ENCODE data around the gene CWC25. TPM values are rescaled to one million over a fixed set of nuclear protein-coding genes. Genes with fewer than 3 reads are reported as not detected.

Gene CWC25
- total and polyA plus RNA-seq, 4 donors = 20.1 to 21.4 (median 21.2) TPM

- Histone ChIP-seq H3K9ac (ENCODE audit: insufficient read depth in 1 of 2, low read length in 2 of 2) (no peak overlapping the region), H3K27me3 (ENCODE audit: control insufficient read depth in 3 of 3, insufficient read depth in 3 of 3, low read length in 2 of 3) (no peaks in the 10 kb centered on the region), H3K27ac (ENCODE audit: low read depth in 1 of 2, low read length in 1 of 2) (no peak overlapping the region), H3K4me3 (no peak overlapping the region), H3K9me3 (ENCODE audit: control insufficient read depth in 4 of 4, insufficient read depth in 3 of 4, low read length in 3 of 4) (no peaks in the 10 kb centered on the region), H3K4me1 (ENCODE audit: control insufficient read depth in 5 of 5, insufficient read depth in 5 of 5, low read length in 5 of 5) (peaks cover 0 to 9% (median 0%) of the 10 kb centered on the region in 5 donors), H3K36me3 (ENCODE audit: control insufficient read depth in 4 of 4, insufficient read depth in 4 of 4, low read length in 4 of 4) (peaks cover 11 to 45% (median 30%) of the 10 kb centered on the region in 4 donors)
- ATAC-seq (ENCODE audit: insufficient read depth, low FRiP score) = no peak
- DNase-seq = no peak
- 84 to 87% methylated on average over 6 of the region's 6 CpGs for WGBS, 2 donors
- TF ChIP-seq, protein P1, sequence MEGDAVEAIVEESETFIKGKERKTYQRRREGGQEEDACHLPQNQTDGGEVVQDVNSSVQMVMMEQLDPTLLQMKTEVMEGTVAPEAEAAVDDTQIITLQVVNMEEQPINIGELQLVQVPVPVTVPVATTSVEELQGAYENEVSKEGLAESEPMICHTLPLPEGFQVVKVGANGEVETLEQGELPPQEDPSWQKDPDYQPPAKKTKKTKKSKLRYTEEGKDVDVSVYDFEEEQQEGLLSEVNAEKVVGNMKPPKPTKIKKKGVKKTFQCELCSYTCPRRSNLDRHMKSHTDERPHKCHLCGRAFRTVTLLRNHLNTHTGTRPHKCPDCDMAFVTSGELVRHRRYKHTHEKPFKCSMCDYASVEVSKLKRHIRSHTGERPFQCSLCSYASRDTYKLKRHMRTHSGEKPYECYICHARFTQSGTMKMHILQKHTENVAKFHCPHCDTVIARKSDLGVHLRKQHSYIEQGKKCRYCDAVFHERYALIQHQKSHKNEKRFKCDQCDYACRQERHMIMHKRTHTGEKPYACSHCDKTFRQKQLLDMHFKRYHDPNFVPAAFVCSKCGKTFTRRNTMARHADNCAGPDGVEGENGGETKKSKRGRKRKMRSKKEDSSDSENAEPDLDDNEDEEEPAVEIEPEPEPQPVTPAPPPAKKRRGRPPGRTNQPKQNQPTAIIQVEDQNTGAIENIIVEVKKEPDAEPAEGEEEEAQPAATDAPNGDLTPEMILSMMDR (IDR thresholded peaks at IDR 0.05; ENCODE audit: control extremely low read depth, extremely low read depth) = no peak
These were observed 38.7 kb downstream of the CWC25 start for GRCh38 chr17:38786372-38786771.

GRCh38 chr17:38783227-38783626 lies 41.9 kb downstream of the CWC25 start:
- no peaks in the 10 kb centered on the region for H3K9me3 ChIP-seq (ENCODE audit: control insufficient read depth in 4 of 4, insufficient read depth in 3 of 4, low read length in 3 of 4)
- H3K36me3 ChIP-seq (ENCODE audit: control insufficient read depth in 4 of 4, insufficient read depth in 4 of 4, low read length in 4 of 4) = peaks cover 34 to 73% (median 59%) of the 10 kb centered on the region in 4 donors
- no peak overlapping the region for H3K27ac ChIP-seq (ENCODE audit: low read depth in 1 of 2, low read length in 1 of 2)
- H3K4me1 ChIP-seq (ENCODE audit: control insufficient read depth in 5 of 5, insufficient read depth in 5 of 5, low read length in 5 of 5) = peaks cover 0 to 2% (median 0%) of the 10 kb centered on the region in 5 donors
- 89 to 94% methylated on average over 3 of the region's 3 CpGs for WGBS, 2 donors
- H3K9ac ChIP-seq (ENCODE audit: insufficient read depth in 1 of 2, low read length in 2 of 2) = no peak overlapping the region
- TF ChIP-seq, protein P1 (IDR thresholded peaks at IDR 0.05; ENCODE audit: control extremely low read depth, extremely low read depth) = no peak
- no peak for ATAC-seq (ENCODE audit: insufficient read depth, low FRiP score)
- H3K4me3 ChIP-seq = no peak overlapping the region
- no peaks in the 10 kb centered on the region for H3K27me3 ChIP-seq (ENCODE audit: control insufficient read depth in 3 of 3, insufficient read depth in 3 of 3, low read length in 2 of 3)
- no peak for DNase-seq

DNA sequence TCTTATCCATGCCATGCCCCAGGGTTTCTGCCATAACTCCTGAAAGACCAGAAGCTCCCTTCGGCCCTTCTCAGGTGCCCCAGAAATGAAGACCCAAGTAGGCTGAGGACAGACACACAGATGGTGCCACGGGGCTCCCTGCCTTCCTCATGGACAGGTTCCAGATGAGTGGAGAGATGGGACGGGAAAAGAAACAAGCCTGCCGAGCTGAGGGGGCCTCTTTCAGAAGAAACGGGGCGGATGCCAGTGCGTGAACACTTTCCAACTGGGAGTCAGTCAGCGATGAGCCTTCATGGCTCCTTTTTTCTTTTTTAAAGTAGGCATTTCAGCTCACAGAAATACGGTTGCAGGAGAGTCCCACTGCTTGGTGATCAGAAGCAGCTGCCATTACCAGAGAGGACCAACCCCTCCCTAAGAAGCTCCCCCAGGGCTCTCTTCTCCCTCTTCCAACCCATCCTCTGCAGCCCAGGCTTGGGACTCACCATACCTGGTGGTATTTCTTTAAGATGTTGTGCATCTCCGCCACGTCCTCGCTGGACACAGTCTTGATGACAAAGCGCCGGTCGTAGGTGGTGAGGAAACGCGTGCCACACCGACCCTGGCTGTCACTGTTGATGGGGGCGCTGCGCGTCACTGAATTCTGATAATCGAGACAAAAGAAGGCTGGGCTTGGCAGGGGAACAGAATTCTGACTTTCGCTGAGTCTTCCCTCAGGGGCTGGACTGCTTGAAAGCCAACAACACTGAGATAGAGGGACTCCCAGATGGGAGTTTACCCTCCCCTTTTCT lies 45.0 kb downstream of the CWC25 start:
- H3K9me3 ChIP-seq (ENCODE audit: control insufficient read depth in 4 of 4, insufficient read depth in 3 of 4, low read length in 3 of 4) = no peaks in the 10 kb centered on the region
- DNase-seq = no peak
- TF ChIP-seq, protein P1 (IDR thresholded peaks at IDR 0.05; ENCODE audit: control extremely low read depth, extremely low read depth) = no peak
- H3K9ac ChIP-seq (ENCODE audit: insufficient read depth in 1 of 2, low read length in 2 of 2) = no peak overlapping the region
- H3K36me3 ChIP-seq (ENCODE audit: control insufficient read depth in 4 of 4, insufficient read depth in 4 of 4, low read length in 4 of 4) = peaks cover 45 to 76% (median 64%) of the 10 kb centered on the region in 4 donors
- no peaks in the 10 kb centered on the region for H3K27me3 ChIP-seq (ENCODE audit: control insufficient read depth in 3 of 3, insufficient read depth in 3 of 3, low read length in 2 of 3)
- no peak overlapping the region for H3K27ac ChIP-seq (ENCODE audit: low read depth in 1 of 2, low read length in 1 of 2)
- no peak overlapping the region for H3K4me3 ChIP-seq
- peaks cover 0 to 2% (median 0%) of the 10 kb centered on the region in 5 donors for H3K4me1 ChIP-seq (ENCODE audit: control insufficient read depth in 5 of 5, insufficient read depth in 5 of 5, low read length in 5 of 5)
- 93 to 94% methylated on average over 23 of the region's 23 CpGs for WGBS, 2 donors
- no peak for ATAC-seq (ENCODE audit: insufficient read depth, low FRiP score)
